Measurements from ENCODE around the gene NHLRC1. TPM values are rescaled to one million over a fixed set of nuclear protein-coding genes. Genes with fewer than 3 reads are reported as not detected.

The NHLRC1 gene
- total and polyA plus RNA-seq, 2 of the 8 experiments (the other 6 are each of a cell fraction or from before 2014, with no cell fraction given): 0.57 to 0.58 TPM

DNA sequence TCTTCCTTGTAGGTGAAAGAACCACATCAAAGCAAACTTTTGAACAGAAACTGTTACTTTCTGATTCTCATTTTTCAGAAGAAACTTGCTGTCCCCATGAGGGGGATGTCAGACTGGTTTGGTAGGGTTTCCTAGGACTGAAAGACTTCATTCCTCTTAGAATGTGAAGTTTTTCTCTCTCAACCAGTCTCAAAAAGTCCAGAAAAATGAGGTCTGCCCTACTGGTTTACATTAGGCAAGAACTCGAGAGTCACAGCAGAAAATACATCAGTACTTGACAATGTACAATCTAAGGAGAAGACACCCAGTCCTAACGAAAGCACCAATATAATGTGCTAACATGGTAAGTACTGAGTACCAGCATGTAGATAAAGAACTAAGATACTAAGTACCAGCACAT is 12.7 kb upstream of the NHLRC1 start (continued):
- TF ChIP-seq CREB1 (IDR thresholded peaks at IDR 0.05): no peak

DNA sequence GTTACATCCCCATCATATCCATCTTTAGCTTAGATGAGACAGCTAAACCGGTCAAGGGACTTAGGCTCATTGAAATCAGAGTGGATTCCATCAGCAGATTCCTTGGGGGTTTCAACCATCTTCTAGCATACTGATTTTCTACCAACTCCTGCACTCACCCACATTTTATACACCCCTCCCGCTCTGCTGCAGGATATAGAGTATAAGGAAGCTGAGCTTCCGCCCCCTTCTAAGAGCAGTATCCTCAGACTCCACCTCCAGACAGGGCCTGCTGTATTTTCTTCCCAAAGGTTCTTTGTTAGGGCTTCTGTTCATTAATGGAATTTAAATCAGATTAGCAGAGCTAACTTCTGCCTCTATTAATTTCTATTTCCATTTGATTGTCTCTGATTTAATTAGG is 9.9 kb upstream of the NHLRC1 start:
- Histone ChIP-seq H3K23me2 (ENCODE audit: low read depth, low read length) (no peaks in the 10 kb centered on the region), H4K5ac (ENCODE audit: insufficient read length, low read depth, low read length) (no peak overlapping the region), H4K8ac (ENCODE audit: extremely low read depth, insufficient read depth, low read length) (no peak overlapping the region), H3K36me3 (ENCODE audit: control insufficient read depth in 2 of 4, insufficient read depth in 4 of 4, low read length in 3 of 4) (no peaks in the 10 kb centered on the region; a peak in 4 of 8 replicates), H2AK5ac (ENCODE audit: low read depth, low read length) (no peak overlapping the region), H3K4me1 (replicated peaks in 1 of 4; ENCODE audit: control insufficient read depth in 3 of 4, insufficient read depth in 4 of 4, low read length in 3 of 4) (no peaks in the 10 kb centered on the region), H3K4me3 (ENCODE audit: extremely low read depth in 1 of 4, insufficient read depth in 2 of 4, low read depth in 3 of 4, low read length in 4 of 4) (no peak overlapping the region), H3K9me3 (ENCODE audit: insufficient read depth in 2 of 2, low read depth in 1 of 2, low read length in 1 of 2) (no peaks in the 10 kb centered on the region), H3K79me1 (ENCODE audit: low read depth, low read length) (no peaks in the 10 kb centered on the region), H2AFZ (ENCODE audit: low read length) (no peak overlapping the region), H3K4me2 (ENCODE audit: insufficient read depth in 1 of 2, low read depth in 2 of 2, low read length in 2 of 2) (no peak overlapping the region), H3K79me2 (ENCODE audit: control insufficient read depth in 1 of 2, insufficient read depth in 2 of 2, low read length in 2 of 2) (no peaks in the 10 kb centered on the region), H2BK12ac (ENCODE audit: low read depth, low read length) (no peak overlapping the region), H4K91ac (replicated peaks; ENCODE audit: insufficient read length, low read length) (no peak overlapping the region), H3K9ac (replicated peaks in 1 of 4; ENCODE audit: extremely low read depth in 1 of 4, low read depth in 3 of 4, low read length in 3 of 4) (no peak overlapping the region), H3K27me3 (replicated peaks in 1 of 4; ENCODE audit: control insufficient read depth in 3 of 4, extremely low read depth in 1 of 4, insufficient read depth in 3 of 4, low read length in 3 of 4) (no peaks in the 10 kb centered on the region), H2BK15ac (ENCODE audit: low read length) (no peak overlapping the region), H2BK120ac (replicated peaks; ENCODE audit: low read depth, low read length) (no peak overlapping the region), H3K27ac (ENCODE audit: low read depth, low read length) (no peak overlapping the region), H3K4ac (replicated peaks; ENCODE audit: insufficient read length, low read depth, low read length) (no peak overlapping the region), H2BK20ac (ENCODE audit: low read length) (no peak overlapping the region), H3K23ac (ENCODE audit: insufficient read length) (no peak overlapping the region), H3K14ac (ENCODE audit: insufficient read length) (no peak overlapping the region), H3K56ac (replicated peaks; ENCODE audit: insufficient read length, low read depth, low read length) (no peak overlapping the region), H2BK5ac (ENCODE audit: low read depth, low read length) (no peak overlapping the region), H4K20me1 (replicated peaks in 1 of 2; ENCODE audit: control insufficient read depth in 1 of 2, insufficient read depth in 2 of 2, low read length in 2 of 2) (no peaks in the 10 kb centered on the region), H3K18ac (ENCODE audit: extremely low read depth, low read length) (no peak overlapping the region)
- TF ChIP-seq TEAD4 (IDR thresholded peaks at IDR 0.05; ENCODE audit: low read depth, low read length): no peak
- no peak for TF ChIP-seq RFX5 (IDR thresholded peaks at IDR 0.05; ENCODE audit: borderline replicate concordance, low read depth, low read length)
- no peak for TF ChIP-seq SUZ12 (IDR thresholded peaks at IDR 0.05; ENCODE audit: low read length)
- TF ChIP-seq YY1 (IDR thresholded peaks at IDR 0.05; ENCODE audit: low read depth, low read length): no peak
- TF ChIP-seq CHD1 (IDR thresholded peaks at IDR 0.05; ENCODE audit: low read depth, low read length): no peak
- TF ChIP-seq TAF7 (optimal IDR thresholded peaks at IDR 0.05; ENCODE audit: borderline replicate concordance, low read depth, low read length): no peak
- TF ChIP-seq CBX5 (IDR thresholded peaks at IDR 0.05; ENCODE audit: low read depth, low read length): no peak
- TF ChIP-seq PHF8 (conservative IDR thresholded peaks at IDR 0.05; ENCODE audit: low read depth, low read length): no peak
- no peak for TF ChIP-seq TCF12 (IDR thresholded peaks at IDR 0.05; ENCODE audit: low read depth, low read length)
- no peak for TF ChIP-seq CTBP2 (IDR thresholded peaks at IDR 0.05; ENCODE audit: borderline replicate concordance, insufficient read depth, insufficient read length, low read length)
- DNase-seq (ENCODE audit: low read depth in 1 of 2, low spot score in 2 of 2) (no peak), FAIRE-seq (no peak)
- CTCF ChIA-PET (ENCODE audit: partially characterized antibody): interaction anchor here (1.1 kb wide), 1 partner anchor 195 kb away, joined by 3 read pairs; no protein-coding TSS in a partner anchor
- POLR2A ChIA-PET (ENCODE audit: partially characterized antibody): no interaction called here
- WGBS, 2 experiments (ENCODE audit: extremely low coverage in 1 of 2, insufficient coverage in 1 of 2, insufficient read length in 1 of 2, insufficient replicate concordance in 2 of 2, low coverage in 1 of 2, low lambda C conversion rate in 2 of 2, missing lambda C conversion rate in 1 of 2): 95% methylated on average over 3 of the region's 3 CpGs; no CpG with 5 or more reads in 1 of the 2 experiments
